Parathyroid adenoma (tissue), 2 donors: ENCODE results near the gene BDH1.
A peak's percentile ranks its signal among the peaks of the same experiment; 100 is the strongest.

Source experiments
- H2AFZ ChIP-seq: fragments of 300-600 bp; sonication (generic); one replicate; pipeline ENCODE4 v1.7.0; 2017; ENCODE audit warnings: antibody characterized with exemption, mild to moderate bottlenecking
- H3K27ac ChIP-seq: fragments of 300-600 bp; sonication (generic); one replicate; pipeline ENCODE4 v1.7.0; 2017
- H3K27me3 ChIP-seq: fragments of 300-600 bp; sonication (generic); one replicate; pipeline ENCODE4 v1.7.0; 2017; ENCODE audit warnings: low read length; ENCODE audit not compliant: control insufficient read depth, insufficient read depth
- H3K36me3 ChIP-seq: fragments of 300-600 bp; sonication (generic); one replicate; pipeline ENCODE4 v1.7.0; 2017; ENCODE audit warnings: low read length; ENCODE audit not compliant: control insufficient read depth, insufficient read depth
- H3K4me1 ChIP-seq: fragments of 300-600 bp; sonication (generic); one replicate; pipeline ENCODE4 v1.7.0; 2017; ENCODE audit warnings: control low read depth
- H3K4me2 ChIP-seq: fragments of 300-600 bp; sonication (generic); one replicate; pipeline ENCODE4 v1.7.0; 2017; ENCODE audit warnings: low read length
- H3K4me3 ChIP-seq: fragments of 300-600 bp; sonication (generic); one replicate; pipeline ENCODE4 v1.7.0; 2017; ENCODE audit warnings: low read depth, low read length
- H3K79me2 ChIP-seq: fragments of 300-600 bp; sonication (generic); one replicate; pipeline ENCODE4 v1.7.0; 2017; ENCODE audit warnings: control low read depth
- H3K9ac ChIP-seq: fragments of 300-600 bp; sonication (generic); one replicate; pipeline ENCODE4 v1.7.0; 2017; ENCODE audit warnings: mild to moderate bottlenecking
- H3K9me3 ChIP-seq: fragments of 300-600 bp; sonication (generic); one replicate; pipeline ENCODE4 v1.7.0; 2017; ENCODE audit warnings: low read length; ENCODE audit not compliant: control insufficient read depth
- CTCF ChIP-seq: fragments of 300-600 bp; sonication (generic); IDR thresholded peaks from one replicate; pipeline ENCODE4 v1.7.0; 2017; ENCODE audit warnings: antibody characterized with exemption, mild to moderate bottlenecking
- donor health status: primary hyperparathyroidism.

BDH1 gene

DNA sequence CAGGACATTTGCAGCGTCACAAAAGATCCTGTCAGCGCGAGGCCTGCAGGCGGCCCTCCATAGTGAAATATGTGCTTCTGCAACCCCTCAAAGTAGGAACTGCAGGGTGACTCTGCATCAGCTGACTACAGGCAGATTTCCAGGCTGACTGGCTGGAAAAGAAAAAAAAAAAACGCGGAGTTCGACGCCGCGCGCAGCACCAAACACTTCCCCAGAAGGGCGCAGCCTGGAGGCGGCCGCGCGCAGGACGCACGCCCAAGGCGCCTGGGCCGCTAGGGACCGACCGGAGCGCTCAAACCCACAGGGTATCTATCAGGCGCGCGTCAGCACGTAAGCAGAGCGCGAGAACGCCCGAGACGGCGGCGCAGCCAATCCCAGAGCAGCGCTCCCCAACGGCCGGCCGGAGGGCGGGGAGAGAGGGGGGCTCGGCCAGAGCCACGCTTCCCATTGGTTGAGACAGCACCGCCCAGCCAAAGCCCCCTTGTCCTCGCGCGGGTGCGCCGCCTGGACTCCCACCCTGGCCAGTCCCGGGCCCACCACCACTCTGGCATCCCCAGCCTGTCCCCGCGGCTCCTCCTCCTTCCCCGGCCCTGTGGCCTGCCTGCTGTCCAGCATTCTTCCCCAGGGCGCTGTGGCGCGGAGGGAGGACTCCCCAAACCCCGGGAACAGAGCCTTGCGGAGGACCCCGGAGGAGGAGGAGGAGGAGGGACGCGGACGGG is 1.0 kb downstream of the BDH1 start:
- Histone ChIP-seq H3K27ac (peak overlapping the region; percentile 82), H3K79me2 (no peaks in the 10 kb centered on the region), H3K4me3 (peak overlapping the region; percentile 96), H3K9me3 (no peaks in the 10 kb centered on the region), H3K4me1 (peaks cover 10% of the 10 kb centered on the region), H3K9ac (peak overlapping the region; percentile 54), H2AFZ (peak overlapping the region; percentile 87), H3K27me3 (no peaks in the 10 kb centered on the region), H3K36me3 (no peaks in the 10 kb centered on the region), H3K4me2 (peak overlapping the region; percentile 99)
- TF ChIP-seq CTCF, result peak; percentile 56

GRCh38 chr3:197554196-197554561 is 1.6 kb downstream of the BDH1 start:
- H3K4me2 ChIP-seq, result peak overlapping the region; percentile 99
- peak overlapping the region; percentile 96 for H3K4me3 ChIP-seq
- no peaks in the 10 kb centered on the region for H3K9me3 ChIP-seq
- no peak for TF ChIP-seq CTCF
- H3K27ac ChIP-seq, result peak overlapping the region; percentile 82
- no peaks in the 10 kb centered on the region for H3K27me3 ChIP-seq
- peaks cover 8% of the 10 kb centered on the region for H3K4me1 ChIP-seq
- H2AFZ ChIP-seq, result peak overlapping the region; percentile 87
- H3K79me2 ChIP-seq, result no peaks in the 10 kb centered on the region
- no peak overlapping the region for H3K9ac ChIP-seq
- H3K36me3 ChIP-seq, result no peaks in the 10 kb centered on the region

- no peak for TF ChIP-seq CTCF
- Histone ChIP-seq H3K79me2 (no peaks in the 10 kb centered on the region), H3K4me1 (no peaks in the 10 kb centered on the region), H3K27me3 (no peaks in the 10 kb centered on the region), H3K4me3 (no peak overlapping the region), H3K9ac (no peak overlapping the region), H3K36me3 (no peaks in the 10 kb centered on the region), H3K4me2 (no peak overlapping the region), H3K27ac (no peak overlapping the region), H3K9me3 (no peaks in the 10 kb centered on the region), H2AFZ (no peak overlapping the region)
These were observed 3.6 kb downstream of the BDH1 start for GRCh38 chr3:197552198-197552597.

DNA sequence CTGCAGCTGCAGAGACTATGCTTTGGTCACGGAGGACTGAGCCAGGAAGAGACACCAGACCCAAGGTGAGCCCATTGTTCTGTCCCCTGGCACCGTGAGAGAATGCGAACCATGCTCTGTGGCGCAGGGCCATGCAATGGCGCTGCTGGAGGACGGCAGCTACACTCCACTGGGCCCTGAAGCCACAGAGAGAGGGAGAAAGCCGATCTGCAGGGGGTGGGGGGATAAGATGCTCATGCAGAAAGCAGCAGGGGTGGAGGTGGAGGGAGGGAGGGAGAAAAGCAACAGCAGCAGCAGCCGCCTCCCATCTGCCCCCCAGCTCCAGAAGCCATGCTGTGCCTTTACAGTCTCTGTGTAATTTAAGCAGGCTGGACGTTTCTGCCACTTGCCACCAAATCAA is 5.3 kb downstream of the BDH1 start:
- no peak overlapping the region for H3K4me3 ChIP-seq
- H3K9me3 ChIP-seq, result no peaks in the 10 kb centered on the region
- H3K4me1 ChIP-seq, result no peaks in the 10 kb centered on the region
- no peaks in the 10 kb centered on the region for H3K27me3 ChIP-seq
- H3K27ac ChIP-seq, result no peak overlapping the region
- H3K36me3 ChIP-seq, result no peaks in the 10 kb centered on the region
- no peak for TF ChIP-seq CTCF
- H3K9ac ChIP-seq, result no peak overlapping the region
- H3K79me2 ChIP-seq, result no peaks in the 10 kb centered on the region
- H3K4me2 ChIP-seq, result no peak overlapping the region
- no peak overlapping the region for H2AFZ ChIP-seq

- no peak overlapping the region for H2AFZ ChIP-seq
- peak overlapping the region; percentile 37 for H3K4me2 ChIP-seq
- H3K4me1 ChIP-seq, result no peaks in the 10 kb centered on the region
- no peak overlapping the region for H3K4me3 ChIP-seq
- no peaks in the 10 kb centered on the region for H3K9me3 ChIP-seq
- H3K36me3 ChIP-seq, result no peaks in the 10 kb centered on the region
- TF ChIP-seq CTCF, result no peak
- no peak overlapping the region for H3K9ac ChIP-seq
- H3K27me3 ChIP-seq, result no peaks in the 10 kb centered on the region
- no peak overlapping the region for H3K27ac ChIP-seq
- no peaks in the 10 kb centered on the region for H3K79me2 ChIP-seq
These were observed 6.4 kb downstream of the BDH1 start for GRCh38 chr3:197549261-197549885.
